GM19372 (cell line): Measurements from ENCODE around the gene ATXN10.

Experiments
- ATAC-seq: cut with Tn5 transposase; IDR thresholded peaks from one replicate; pipeline ENCODE4 v1.9.1; 2021; ENCODE audit warnings: mild to moderate bottlenecking, low read depth, moderate library complexity; ENCODE audit not compliant: unreplicated experiment

Gene ATXN10

GRCh38 chr22:45807156-45807915 lies 135.7 kb downstream of the ATXN10 start:
- ATAC-seq: no peak

GRCh38 chr22:45812910-45813309 lies 141.3 kb downstream of the ATXN10 start:
- no peak for ATAC-seq

GRCh38 chr22:45814198-45814597 lies 142.6 kb downstream of the ATXN10 start:
- ATAC-seq: no peak

GRCh38 chr22:45816776-45817175 lies 145.1 kb downstream of the ATXN10 start:
- no peak for ATAC-seq

GRCh38 chr22:45817745-45818423 lies 146.2 kb downstream of the ATXN10 start:
- ATAC-seq: no peak

- no peak for ATAC-seq
These were observed 146.9 kb downstream of the ATXN10 start for GRCh38 chr22:45818424-45819085.

- ATAC-seq: no peak
These were observed 147.7 kb downstream of the ATXN10 start for GRCh38 chr22:45819305-45819704.

- ATAC-seq: no peak
These were observed 151.7 kb downstream of the ATXN10 start for GRCh38 chr22:45823336-45823735.

GRCh38 chr22:45826520-45826919 lies 154.9 kb downstream of the ATXN10 start:
- ATAC-seq: no peak

- ATAC-seq: no peak
These were observed 157.2 kb downstream of the ATXN10 start for GRCh38 chr22:45828841-45829240.

GRCh38 chr22:45830531-45831245 lies 159.1 kb downstream of the ATXN10 start:
- no peak for ATAC-seq

GRCh38 chr22:45831394-45831793 lies 159.8 kb downstream of the ATXN10 start:
- ATAC-seq: no peak

GRCh38 chr22:45832180-45832579 lies 160.5 kb downstream of the ATXN10 start:
- ATAC-seq: no peak

- no peak for ATAC-seq
These were observed 161.4 kb downstream of the ATXN10 start for GRCh38 chr22:45832959-45833580.

- ATAC-seq: no peak
These were observed 162.0 kb downstream of the ATXN10 start for GRCh38 chr22:45833613-45834012.

GRCh38 chr22:45834241-45834640 lies 162.6 kb downstream of the ATXN10 start:
- ATAC-seq: no peak

GRCh38 chr22:45834795-45835194 lies 163.2 kb downstream of the ATXN10 start:
- no peak for ATAC-seq

- ATAC-seq: no peak
These were observed 165.0 kb downstream of the ATXN10 start for GRCh38 chr22:45836418-45837169.

GRCh38 chr22:45837508-45837907 lies 165.9 kb downstream of the ATXN10 start:
- no peak for ATAC-seq
